ENCODE measurements around the gene LARGE1.

The LARGE1 gene

DNA sequence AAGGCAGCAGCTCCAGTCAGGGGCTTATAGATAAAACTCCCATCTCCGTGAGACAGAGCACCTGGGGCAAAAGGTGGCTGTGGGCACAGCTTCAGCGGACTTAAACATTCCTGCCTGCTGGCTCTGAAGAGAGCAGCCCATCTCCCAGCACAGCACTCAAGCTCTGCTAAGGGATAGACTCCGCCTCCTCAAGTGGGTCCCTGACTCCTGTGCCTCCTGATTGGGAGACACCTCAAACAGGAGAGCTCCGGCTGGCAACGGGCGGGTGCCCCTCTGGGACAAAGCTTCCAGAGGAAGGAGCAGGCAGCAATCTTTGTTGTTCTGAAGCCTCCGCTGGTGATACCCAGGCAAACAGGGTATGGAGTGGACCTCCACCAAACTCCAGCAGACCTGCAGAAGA, 279.4 kb downstream of the LARGE1 start:
- Histone ChIP-seq H3K9ac (no peak overlapping the region), H3K9me3 (peaks cover 11% of the 10 kb centered on the region), H3K27ac (no peak overlapping the region), H3K4me3 (no peak overlapping the region), H3K4me2 (peak overlapping the region; percentile 41), H4K20me1 (no peaks in the 10 kb centered on the region), H3K27me3 (no peaks in the 10 kb centered on the region), H3K4me1 (peaks cover 14% of the 10 kb centered on the region), H3K36me3 (peaks cover 12% of the 10 kb centered on the region; the same call in 1 of the 2 replicates)
- TF ChIP-seq Cebpa-rat (IDR thresholded peaks at IDR 0.05) = no peak

DNA sequence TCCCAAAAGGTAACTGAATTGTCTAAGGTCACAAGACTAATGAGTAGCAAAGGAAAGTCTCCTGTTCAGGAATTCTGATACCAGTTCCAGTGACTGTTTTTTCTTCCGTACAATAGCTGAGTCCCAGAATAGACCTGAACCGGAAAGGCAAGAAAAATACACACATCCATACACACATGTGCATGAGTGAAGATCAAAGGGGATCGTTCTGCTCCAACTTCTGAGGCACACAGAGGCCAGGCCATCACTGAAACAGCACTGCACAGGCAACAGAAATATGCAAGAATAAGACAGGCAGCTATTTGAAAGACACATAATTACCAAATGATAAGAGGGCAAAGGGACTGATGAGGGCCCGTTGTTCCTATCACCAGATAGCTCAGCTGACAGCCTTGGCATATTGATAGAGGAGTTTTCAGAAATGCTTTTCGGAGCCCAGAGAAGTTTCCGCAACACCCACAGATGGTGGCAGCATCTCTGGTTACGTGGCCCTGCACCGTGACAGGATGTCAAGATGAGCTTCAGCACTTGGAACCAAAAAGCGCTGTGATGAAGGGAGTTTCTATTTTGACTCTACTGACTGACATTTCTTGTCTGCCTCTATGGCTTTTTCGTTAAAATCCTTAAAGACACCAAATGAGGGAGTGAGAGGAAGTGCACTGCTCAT, 280.6 kb downstream of the LARGE1 start:
- no peak overlapping the region for H3K27ac ChIP-seq
- H3K4me1 ChIP-seq = peaks cover 14% of the 10 kb centered on the region
- no peak overlapping the region for H3K4me2 ChIP-seq
- H4K20me1 ChIP-seq = no peaks in the 10 kb centered on the region
- H3K4me3 ChIP-seq = no peak overlapping the region
- 0 out of 2 replicates have a peak, but pooled peaks cover 3% of the 10 kb centered on the region for H3K9me3 ChIP-seq
- no peak for TF ChIP-seq Cebpa-rat (IDR thresholded peaks at IDR 0.05)
- H3K9ac ChIP-seq = no peak overlapping the region
- H3K36me3 ChIP-seq = peaks cover 12% of the 10 kb centered on the region; the same call in 1 of the 2 replicates
- H3K27me3 ChIP-seq = no peaks in the 10 kb centered on the region

DNA sequence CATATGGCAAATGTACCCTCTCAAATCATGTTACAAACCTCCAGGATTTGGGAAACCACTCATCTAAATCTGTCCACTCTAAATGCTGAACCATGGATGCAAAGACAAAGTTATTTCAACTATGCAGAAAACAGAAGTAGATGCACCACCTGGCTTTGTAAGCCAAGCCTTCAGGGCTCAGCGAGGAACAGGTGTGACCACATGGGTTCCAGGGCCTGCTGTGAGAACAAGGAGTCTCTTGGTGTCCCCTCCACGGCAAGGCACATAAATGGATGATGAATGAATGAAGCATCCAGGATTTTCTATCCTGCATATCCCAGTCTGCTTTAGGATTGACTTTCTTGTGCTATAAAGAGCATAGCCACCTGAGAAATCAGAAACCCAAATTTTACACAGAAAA, 284.5 kb downstream of the LARGE1 start:
- H3K4me1 ChIP-seq = peaks cover 5% of the 10 kb centered on the region
- no peak for TF ChIP-seq Cebpa-rat (IDR thresholded peaks at IDR 0.05)
- no peaks in the 10 kb centered on the region for H3K27me3 ChIP-seq
- no peak overlapping the region for H3K27ac ChIP-seq
- H3K36me3 ChIP-seq = peaks cover 25% of the 10 kb centered on the region; the same call in 1 of the 2 replicates
- H4K20me1 ChIP-seq = no peaks in the 10 kb centered on the region
- H3K9ac ChIP-seq = no peak overlapping the region
- 0 out of 2 replicates have a peak, but pooled peaks cover 3% of the 10 kb centered on the region for H3K9me3 ChIP-seq
- no peak overlapping the region for H3K4me2 ChIP-seq
- H3K4me3 ChIP-seq = no peak overlapping the region

DNA sequence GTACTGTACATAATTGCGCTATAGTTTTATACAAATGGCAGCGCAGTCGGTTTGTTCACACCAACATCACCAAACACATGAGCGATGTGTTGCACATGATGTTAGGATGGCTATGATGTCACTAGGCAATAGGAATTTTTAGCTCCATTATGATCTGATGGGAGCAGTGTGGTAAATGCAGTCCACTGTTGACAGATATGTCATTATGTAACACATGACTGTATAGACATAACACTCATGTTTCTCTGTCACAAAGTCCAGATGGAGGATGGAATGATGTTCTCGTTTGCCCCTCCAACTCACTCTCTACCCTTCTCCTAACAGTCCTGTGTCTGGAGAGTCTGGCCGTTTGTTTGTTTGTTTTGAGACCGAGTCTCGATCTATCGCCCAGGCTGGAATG, 288.5 kb downstream of the LARGE1 start:
- Histone ChIP-seq H3K4me1 (no peaks in the 10 kb centered on the region), H3K36me3 (peaks cover 16% of the 10 kb centered on the region; the same call in 1 of the 2 replicates), H3K9ac (no peak overlapping the region), H3K4me3 (no peak overlapping the region), H3K4me2 (no peak overlapping the region), H3K9me3 (no peaks in the 10 kb centered on the region), H3K27ac (no peak overlapping the region), H3K27me3 (no peaks in the 10 kb centered on the region), H4K20me1 (no peaks in the 10 kb centered on the region)
- TF ChIP-seq Cebpa-rat (IDR thresholded peaks at IDR 0.05) = no peak

DNA sequence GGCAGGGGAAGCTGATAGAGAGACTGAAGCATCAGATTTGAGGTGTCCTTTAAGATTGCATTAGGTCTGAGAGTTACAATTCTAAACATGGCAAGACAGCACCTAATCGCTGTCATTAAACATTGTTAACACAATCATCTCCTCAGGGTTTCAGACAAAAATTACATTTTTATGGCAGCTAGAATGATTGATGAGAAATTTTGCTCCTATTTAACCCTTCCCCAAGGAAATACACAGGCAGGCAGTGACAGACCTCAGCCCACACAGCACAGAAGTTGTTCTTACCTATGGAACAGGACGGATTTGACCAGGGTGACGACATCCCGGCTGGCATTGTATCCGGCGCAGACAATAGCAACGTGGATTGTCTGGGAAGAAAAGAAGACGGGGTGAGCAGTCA, 294.3 kb downstream of the LARGE1 start:
- H4K20me1 ChIP-seq = no peaks in the 10 kb centered on the region
- H3K36me3 ChIP-seq = peaks cover 40% of the 10 kb centered on the region
- H3K4me1 ChIP-seq = no peaks in the 10 kb centered on the region
- H3K4me2 ChIP-seq = no peak overlapping the region
- H3K9ac ChIP-seq = no peak overlapping the region
- no peaks in the 10 kb centered on the region for H3K27me3 ChIP-seq
- no peaks in the 10 kb centered on the region for H3K9me3 ChIP-seq
- H3K4me3 ChIP-seq = no peak overlapping the region
- no peak for TF ChIP-seq Cebpa-rat (IDR thresholded peaks at IDR 0.05)
- no peak overlapping the region for H3K27ac ChIP-seq

DNA sequence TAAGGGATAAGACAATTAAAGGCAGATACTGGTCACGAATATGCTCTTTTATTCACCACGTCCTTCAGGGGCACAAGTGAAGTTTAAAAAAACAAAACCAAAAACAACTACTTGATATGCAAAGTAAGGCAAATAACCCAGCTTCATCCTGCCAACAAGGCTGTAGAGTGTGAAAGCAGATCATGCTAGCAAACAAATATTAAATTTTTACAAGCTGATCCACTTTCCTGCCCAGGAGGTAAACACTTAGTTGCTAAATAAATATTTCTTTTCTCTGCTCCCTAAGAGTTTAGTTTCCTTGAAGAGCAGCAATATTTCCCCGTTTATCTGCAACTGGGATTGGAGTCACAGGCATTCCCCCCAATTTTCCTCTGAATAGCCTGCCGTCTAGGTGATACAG, 300.2 kb downstream of the LARGE1 start:
- Histone ChIP-seq H3K4me1 (no peaks in the 10 kb centered on the region; the same call in 1 of the 2 replicates), H3K4me2 (no peak overlapping the region), H3K27me3 (no peaks in the 10 kb centered on the region), H3K4me3 (no peak overlapping the region), H3K27ac (no peak overlapping the region), H4K20me1 (no peaks in the 10 kb centered on the region), H3K9ac (no peak overlapping the region), H3K9me3 (peaks cover 28% of the 10 kb centered on the region), H3K36me3 (peaks cover 56% of the 10 kb centered on the region)
- no peak for TF ChIP-seq Cebpa-rat (IDR thresholded peaks at IDR 0.05)

DNA sequence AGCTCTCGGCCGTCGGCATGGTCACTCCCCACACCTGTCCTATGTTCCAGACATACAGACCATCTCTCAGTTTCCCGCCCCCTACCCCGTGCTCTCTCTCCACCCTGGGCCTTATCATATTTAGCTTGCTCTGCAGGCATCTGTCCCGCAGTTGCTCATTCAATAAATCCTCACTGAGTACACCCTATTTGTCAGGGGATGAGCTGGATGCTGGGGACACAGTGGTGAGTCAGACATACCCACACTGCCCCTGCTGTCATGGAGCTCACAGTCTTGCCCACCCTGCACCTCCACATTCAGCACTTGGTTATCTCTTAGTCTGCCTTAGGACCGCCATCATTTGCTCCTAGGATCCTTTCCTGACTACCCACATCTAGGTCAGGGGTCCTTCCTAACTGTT, 313.8 kb downstream of the LARGE1 start:
- Histone ChIP-seq H4K20me1 (no peaks in the 10 kb centered on the region), H3K4me1 (0 out of 2 replicates have a peak, but pooled peaks cover 4% of the 10 kb centered on the region), H3K27me3 (no peaks in the 10 kb centered on the region), H3K9me3 (no peaks in the 10 kb centered on the region), H3K4me2 (no peak overlapping the region), H3K36me3 (peaks cover 32% of the 10 kb centered on the region), H3K27ac (no peak overlapping the region), H3K4me3 (no peak overlapping the region), H3K9ac (no peak overlapping the region)
- no peak for TF ChIP-seq Cebpa-rat (IDR thresholded peaks at IDR 0.05)

DNA sequence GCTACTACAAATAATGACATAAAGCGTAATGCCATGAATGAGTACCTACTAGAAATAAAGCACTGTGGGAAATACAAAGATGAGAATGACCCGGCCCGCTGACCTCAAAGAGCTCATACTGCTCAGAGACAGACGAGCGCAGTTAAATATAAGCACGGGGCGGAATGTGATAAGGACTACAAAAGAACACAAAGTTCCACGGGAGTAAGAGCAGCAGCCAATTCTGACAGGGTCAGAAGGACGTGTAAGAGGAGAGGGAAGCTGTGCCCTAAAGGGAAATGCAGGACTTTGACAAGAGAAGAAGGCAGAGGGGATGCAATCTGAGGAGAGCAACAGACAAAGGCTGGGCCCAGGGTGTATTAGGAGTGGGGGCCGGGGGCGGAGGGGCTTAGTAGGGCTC, 314.6 kb downstream of the LARGE1 start:
- H3K27ac ChIP-seq = no peak overlapping the region
- H3K9me3 ChIP-seq = no peaks in the 10 kb centered on the region
- peaks cover 26% of the 10 kb centered on the region for H3K36me3 ChIP-seq
- 0 out of 2 replicates have a peak, but pooled peaks cover 8% of the 10 kb centered on the region for H3K4me1 ChIP-seq
- TF ChIP-seq Cebpa-rat (IDR thresholded peaks at IDR 0.05) = no peak
- H3K4me3 ChIP-seq = no peak overlapping the region
- no peak overlapping the region for H3K4me2 ChIP-seq
- no peak overlapping the region for H3K9ac ChIP-seq
- no peaks in the 10 kb centered on the region for H4K20me1 ChIP-seq
- H3K27me3 ChIP-seq = no peaks in the 10 kb centered on the region

DNA sequence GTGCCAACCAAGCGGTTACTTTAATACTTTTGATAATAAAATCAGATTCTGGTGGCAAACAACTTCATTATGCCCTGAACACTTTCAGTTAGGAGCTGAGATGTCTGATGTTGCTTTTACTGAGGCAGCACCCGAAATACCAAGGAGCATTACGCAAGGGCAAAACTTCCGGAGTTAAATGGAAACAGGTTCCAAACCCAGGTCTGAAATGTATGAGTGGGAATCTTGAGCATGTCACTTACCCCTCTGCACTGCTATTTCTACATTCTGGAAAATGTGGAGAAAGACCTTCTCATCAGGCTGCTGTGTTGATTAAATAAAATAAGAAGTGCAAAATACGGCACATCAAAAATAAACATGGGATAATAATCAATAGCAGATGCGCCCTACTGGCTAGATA, 315.1 kb downstream of the LARGE1 start:
- TF ChIP-seq Cebpa-rat (IDR thresholded peaks at IDR 0.05) = no peak
- no peaks in the 10 kb centered on the region for H4K20me1 ChIP-seq
- 0 out of 2 replicates have a peak, but pooled peaks cover 8% of the 10 kb centered on the region for H3K4me1 ChIP-seq
- no peak overlapping the region for H3K4me3 ChIP-seq
- no peak overlapping the region for H3K4me2 ChIP-seq
- H3K27ac ChIP-seq = no peak overlapping the region
- no peaks in the 10 kb centered on the region for H3K27me3 ChIP-seq
- H3K9me3 ChIP-seq = no peaks in the 10 kb centered on the region
- H3K36me3 ChIP-seq = peaks cover 25% of the 10 kb centered on the region
- no peak overlapping the region for H3K9ac ChIP-seq

DNA sequence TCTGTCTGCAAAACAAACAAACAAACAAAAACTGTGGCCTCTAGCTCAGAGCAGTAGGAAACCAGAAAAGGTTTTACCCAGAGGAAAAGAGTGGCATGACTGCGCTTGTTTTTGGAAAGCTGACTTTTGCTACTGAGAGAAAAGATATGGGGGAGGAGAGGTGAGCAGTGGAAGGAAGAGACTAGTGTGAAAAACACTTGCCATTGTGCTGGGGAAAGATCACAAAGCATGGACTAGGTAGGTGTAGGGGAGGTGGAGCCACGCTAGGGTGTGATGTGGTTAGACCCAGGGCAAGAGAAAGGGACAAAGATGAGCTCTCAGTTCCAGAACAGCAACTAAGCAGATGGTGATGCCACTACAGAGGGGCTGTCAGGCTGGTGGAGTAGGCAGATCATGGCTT, 319.2 kb downstream of the LARGE1 start:
- Histone ChIP-seq H3K36me3 (peaks cover 39% of the 10 kb centered on the region), H3K27ac (no peak overlapping the region), H3K9me3 (no peaks in the 10 kb centered on the region), H3K4me3 (no peak overlapping the region), H3K4me1 (0 out of 2 replicates have a peak, but pooled peaks cover 8% of the 10 kb centered on the region), H3K9ac (no peak overlapping the region), H4K20me1 (no peaks in the 10 kb centered on the region), H3K27me3 (no peaks in the 10 kb centered on the region), H3K4me2 (no peak overlapping the region)
- TF ChIP-seq Cebpa-rat (IDR thresholded peaks at IDR 0.05) = no peak
